ENCODE data around the gene IGSF9. TPM values are rescaled to one million over a fixed set of nuclear protein-coding genes. Genes with fewer than 3 reads are reported as not detected.

IGSF9 gene
- total RNA-seq, 1 donor from 2014 or later, result 8.4 TPM

DNA sequence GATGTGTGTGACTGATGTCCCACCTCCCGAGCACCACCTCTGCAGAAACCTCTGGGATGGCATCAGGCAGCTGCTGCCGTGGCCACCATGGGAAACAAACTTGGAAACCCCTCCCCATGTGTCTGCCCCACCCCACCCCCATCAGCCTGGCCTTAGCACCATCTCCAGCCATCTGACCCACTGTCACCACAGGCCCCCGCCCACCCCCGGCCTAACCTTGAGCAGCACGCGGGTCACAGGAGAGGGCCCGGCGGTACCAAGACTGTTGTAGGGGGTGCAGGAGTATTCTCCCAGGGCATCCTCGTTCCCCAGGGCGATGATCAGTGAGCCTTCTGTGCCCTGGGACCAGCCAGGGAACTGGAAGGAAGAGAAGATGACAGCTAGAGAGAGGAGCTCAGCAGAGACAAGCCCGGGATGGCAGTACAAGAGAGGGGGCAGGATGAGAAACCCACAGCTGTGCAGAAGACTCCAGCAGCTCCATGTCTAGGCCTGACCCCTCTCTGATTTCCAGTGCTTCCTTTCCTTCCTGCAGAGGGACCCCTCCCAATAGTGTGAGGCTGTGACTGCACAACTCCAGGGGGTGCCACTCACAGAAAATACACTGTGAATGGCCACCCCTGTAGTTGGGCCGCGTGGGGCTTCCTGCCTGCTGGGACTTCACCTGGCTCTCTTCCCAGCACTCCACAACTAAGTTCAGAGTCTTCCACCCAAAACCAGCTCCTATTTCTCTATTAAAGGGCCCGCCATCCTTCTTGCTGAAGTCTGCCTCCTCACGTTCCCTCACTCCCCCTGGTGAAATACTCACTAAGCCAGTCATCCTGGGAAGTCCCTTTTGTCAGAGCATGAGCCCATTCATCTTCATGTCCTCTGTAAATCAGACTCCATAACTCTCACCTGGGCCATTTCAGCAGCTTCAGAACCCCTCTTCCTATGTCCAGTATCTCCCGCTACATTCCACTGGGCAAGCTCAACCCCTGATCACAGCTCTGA is 12.8 kb downstream of the IGSF9 start:
- DNase-seq, result no peak

DNA sequence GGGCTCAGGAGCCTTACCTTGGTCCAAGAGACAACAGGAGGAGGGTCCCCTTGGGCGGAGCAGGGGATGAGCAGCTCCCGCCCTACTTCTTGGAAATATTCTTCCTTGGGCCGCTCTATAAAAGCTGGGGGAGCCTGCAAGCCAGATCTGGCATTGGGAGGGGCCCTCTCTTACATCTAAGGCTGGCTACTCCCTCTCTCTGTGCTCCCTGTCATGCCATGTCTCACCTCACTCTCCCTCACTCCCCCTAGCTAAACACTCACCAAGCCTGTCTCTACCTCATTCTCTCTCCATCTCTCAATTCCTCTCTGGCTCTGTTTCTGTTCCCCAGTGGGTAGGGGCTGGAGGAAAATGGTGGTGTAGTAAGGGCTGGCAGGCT is 13.6 kb downstream of the IGSF9 start:
- no peak for DNase-seq

- DNase-seq, result no peak
Measured at GRCh38 chr1:159931101-159931794, 14.2 kb downstream of the IGSF9 start.

DNA sequence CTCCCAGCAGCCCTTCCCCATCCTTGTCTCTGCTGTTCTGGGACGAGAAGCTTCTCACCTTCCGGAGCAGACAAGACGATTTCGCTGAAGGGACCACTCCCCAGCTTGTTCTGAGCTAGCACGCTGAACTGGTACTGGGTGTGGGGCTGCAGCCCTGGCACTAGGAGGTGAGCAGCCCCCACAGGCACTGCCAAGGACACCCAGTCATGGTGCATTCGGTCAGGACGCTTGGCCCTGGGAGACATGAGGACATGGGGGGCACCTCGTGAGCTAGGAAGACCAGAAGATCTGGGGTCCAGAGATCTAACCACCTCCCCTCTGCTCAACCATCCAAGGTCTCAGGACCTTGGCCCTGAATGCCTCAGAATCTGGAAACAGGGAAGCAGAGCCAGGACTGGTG is 14.8 kb downstream of the IGSF9 start:
- no peak for DNase-seq

DNA sequence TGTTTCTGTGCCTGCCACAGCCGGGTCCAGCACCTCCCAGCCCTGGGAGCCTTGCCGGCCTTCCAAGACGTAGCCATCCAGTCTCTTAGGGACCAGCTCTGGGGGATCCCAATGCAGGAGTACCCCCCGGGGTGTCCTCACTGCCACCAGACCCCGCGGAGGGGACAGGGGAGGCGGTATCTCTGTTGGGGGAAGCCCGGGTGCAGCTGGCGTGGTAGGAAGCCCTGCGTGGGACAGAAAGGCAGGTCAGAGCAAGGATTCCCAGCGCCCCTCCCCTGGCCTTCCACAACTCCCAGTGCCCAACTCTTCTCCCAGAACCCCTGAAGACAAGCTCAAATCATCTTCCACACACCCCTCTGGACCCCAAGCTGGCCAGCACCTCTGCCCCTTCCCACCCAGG is 15.2 kb downstream of the IGSF9 start:
- DNase-seq, result no peak

GRCh38 chr1:159929155-159930051 is 16.0 kb downstream of the IGSF9 start:
- no peak for DNase-seq

- DNase-seq, result no peak
Measured at GRCh38 chr1:159928491-159929050, 16.8 kb downstream of the IGSF9 start.

GRCh38 chr1:159927849-159928431 is 17.5 kb downstream of the IGSF9 start:
- DNase-seq, result no peak

DNA sequence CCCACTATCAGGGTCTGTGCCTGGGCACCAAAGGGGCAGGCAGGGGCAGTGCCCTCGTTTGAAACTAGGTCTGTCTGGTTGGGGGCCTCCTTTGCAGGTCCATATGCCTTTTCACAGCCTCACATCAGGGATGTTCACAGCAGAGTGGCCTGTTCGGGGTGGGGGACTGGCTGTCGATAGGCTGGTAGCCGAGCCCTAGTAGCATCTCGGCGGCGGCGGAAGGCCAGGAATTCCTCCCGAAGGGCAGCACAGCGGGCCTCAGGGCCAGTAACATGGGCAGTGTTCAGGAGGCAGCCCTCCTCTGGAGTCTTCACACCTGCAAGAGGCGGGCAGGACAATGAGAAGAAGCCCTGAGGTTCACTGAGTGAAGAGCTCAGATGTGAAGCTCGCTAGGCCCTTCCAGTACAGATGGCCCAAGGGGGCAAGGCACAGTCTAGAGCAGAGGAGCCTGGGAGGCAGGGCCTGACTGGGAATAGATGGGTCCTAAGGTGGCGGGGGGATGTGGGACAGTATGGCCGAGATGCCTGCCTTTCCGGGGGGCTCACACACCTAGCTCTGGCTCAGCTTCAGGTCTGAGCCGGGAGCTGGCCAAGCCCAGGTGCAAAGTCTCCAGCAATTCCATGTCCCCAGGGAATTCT is 18.1 kb downstream of the IGSF9 start:
- DNase-seq, result no peak

GRCh38 chr1:159925719-159926078 is 19.7 kb downstream of the IGSF9 start:
- DNase-seq, result no peak

DNA sequence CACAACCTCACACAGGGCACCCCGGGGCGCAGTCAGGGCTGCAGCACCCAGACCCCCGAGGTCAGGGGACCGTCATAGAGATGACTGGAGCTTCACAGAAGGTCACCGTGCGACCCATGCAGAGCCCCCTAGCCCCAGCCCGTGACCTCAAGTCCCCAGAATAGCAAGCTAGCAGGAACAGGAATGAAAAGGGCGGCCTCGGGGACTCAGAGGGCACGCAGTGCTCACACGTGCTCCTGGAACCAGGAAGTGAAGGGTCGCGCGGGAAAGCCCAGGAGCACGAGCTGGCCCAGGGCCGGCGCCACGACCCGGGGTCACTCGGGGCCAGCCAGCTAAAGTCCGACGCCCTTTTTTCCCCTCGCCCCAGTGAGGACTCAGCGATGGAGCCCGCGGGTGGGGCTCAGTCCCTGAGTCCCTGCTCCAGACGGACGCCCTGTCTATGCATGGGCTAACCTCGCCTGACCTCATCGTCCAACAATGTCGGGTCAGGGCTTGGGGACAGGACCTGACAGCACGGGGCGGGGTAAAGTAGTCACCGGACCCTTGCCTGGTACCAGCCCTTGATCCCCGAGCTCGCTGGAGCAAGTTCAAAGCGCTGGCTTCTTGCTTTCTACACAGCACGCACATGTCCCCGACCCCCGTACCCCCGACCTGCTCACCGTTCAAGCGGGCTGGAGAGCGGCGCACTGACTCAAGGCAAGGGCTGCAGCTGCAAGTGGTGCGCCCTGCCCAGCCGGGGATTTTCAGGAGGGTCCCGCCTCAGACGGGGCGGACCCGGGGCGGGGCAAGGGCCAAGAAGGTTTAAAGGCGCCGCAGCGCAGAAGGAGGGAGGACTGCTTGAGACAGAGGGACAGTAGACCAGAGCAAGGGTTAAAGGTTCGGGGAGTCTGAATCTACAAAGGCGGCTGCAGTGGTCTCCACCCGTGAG is 20.4 kb downstream of the IGSF9 start, which contains the start of gene TAGLN2:
TAGLN2 (minus strand) TSS at position 717 of the 928 bp plus-strand sequence. CDS start 4,998 bp downstream, outside the sequence.
- peak; percentile 82 for DNase-seq

GRCh38 chr1:159924025-159924790 is 21.2 kb downstream of the IGSF9 start:
- DNase-seq, result peak; percentile 58

DNA sequence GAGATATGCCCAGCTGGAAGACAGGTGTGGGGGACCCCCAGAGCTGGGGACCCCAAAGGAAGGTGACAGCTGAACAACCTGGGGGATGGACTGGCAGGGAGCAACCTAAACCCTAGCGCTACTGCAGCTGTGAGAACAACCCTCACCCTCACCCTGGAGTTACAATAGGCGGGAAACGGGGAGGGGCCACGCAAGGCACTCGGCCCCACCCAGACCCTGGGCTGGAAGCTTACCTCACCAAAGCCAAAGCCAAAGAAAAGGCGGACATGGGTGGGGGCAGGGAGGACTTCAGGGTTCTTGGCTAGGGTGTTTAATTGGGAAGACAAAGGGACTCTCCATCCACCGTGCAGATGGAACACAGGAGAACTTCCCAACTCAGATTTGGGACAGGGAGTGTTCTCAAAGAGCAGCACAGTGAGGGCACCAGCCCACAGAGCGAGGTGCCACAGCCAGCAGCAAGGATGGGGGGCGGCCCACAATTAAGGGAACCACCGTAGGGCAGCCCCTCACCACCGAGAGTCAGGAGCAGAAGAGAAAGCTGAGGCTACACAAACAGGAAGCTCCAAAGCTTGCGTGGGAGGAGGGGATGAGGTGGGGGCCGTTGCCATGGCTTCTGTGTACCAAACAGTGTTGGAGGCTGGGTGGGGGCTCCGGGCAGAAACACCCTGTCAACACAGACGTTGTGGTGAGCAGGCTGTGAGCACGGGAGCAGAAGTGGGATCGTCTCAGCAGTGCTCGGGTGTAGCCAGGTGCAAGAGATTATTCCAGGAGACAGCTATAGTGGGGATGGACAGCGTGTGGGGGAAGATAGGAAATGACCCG is 22.0 kb downstream of the IGSF9 start:
- DNase-seq, result peak; percentile 84

GRCh38 chr1:159922511-159923202 is 22.8 kb downstream of the IGSF9 start:
- peak; percentile 34 for DNase-seq

GRCh38 chr1:159921700-159922504 is 23.5 kb downstream of the IGSF9 start:
- DNase-seq, result no peak

DNA sequence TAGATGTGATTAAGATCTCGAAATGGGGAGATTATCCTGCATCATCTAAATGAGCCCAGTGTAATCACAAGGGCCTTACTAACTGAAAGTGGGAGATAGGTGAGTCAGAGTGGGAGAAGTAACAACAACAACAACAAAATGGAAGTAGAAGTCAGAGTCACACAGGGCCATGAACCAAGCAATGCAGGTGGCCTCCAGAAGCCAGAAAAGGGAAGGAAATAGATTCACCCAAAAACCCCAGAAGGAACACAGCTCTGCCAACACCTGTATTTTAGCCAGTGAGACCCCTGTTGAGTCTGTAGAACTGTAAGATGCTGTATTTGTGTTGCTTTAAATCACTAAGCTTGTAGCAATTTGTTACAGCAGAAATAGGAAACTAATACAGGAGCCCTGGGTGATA is 24.2 kb downstream of the IGSF9 start:
- no peak for DNase-seq

DNA sequence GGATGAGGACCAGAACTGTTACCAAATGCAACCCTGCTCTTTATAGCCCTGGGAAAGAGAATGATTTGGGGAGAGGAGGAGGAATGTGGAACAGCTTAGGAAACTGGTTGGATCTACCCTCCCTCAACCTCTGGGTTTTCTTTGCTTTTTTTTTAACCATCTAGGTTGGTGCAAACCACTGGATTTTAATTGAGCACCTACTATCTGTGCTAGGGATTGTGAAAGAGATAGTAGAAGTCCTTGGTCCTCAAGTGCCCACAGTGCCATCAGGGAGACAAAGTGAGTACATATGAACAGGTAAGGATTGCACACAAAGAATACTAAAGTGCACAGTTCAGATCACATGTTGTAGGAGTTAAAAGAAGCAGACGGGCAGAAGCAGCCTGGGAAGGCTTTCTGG is 24.8 kb downstream of the IGSF9 start:
- no peak for DNase-seq

Data from skin of body (tissue), 2 donors.